Upper lobe of right lung (tissue), 1 donor: ENCODE data around the gene ATP5F1D. TPM values are rescaled to one million over a fixed set of nuclear protein-coding genes. Genes with fewer than 3 reads are reported as not detected.

Experiments used
- ATAC-seq: fragments of 200-7000 bp; cut with Tn5 transposase; one replicate; pipeline ENCODE4 v1.9.1; 2020; ENCODE audit warnings: mild to moderate bottlenecking, moderate library complexity
- DNase-seq: peaks from one replicate; pipeline ENCODE4 v3.0.0-alpha.2; 2020
- H3K27ac ChIP-seq: fragments of 200-600 bp; one replicate; pipeline ENCODE4 v1.8.0; 2022
- H3K27me3 ChIP-seq: fragments of 200-600 bp; one replicate; pipeline ENCODE4 v1.8.0; 2022; ENCODE audit warnings: mild to moderate bottlenecking
- H3K36me3 ChIP-seq: fragments of 200-600 bp; one replicate; pipeline ENCODE4 v1.8.0; 2022
- H3K4me1 ChIP-seq: fragments of 200-600 bp; one replicate; pipeline ENCODE4 v1.8.0; 2022
- H3K4me3 ChIP-seq: fragments of 200-600 bp; one replicate; pipeline ENCODE4 v1.8.0; 2022; ENCODE audit warnings: mild to moderate bottlenecking
- H3K9me3 ChIP-seq: fragments of 200-600 bp; one replicate; pipeline ENCODE4 v1.8.0; 2022
- CTCF ChIP-seq: fragments of 200-600 bp; IDR thresholded peaks from one replicate; pipeline ENCODE4 v1.8.0; 2022; ENCODE audit warnings: antibody characterized with exemption
- intact Hi-C: fragments of 100-400 bp; cut with DNase I; formaldehyde crosslinking; loops from one replicate; pipeline ENCODE4 v1.11.0; 2022
- total RNA-seq: library from RNA; stranded (reverse); fragmentation: NEBNext Ultra II Directional; extraction: Animal tissue kit (Norgen Biotek cat#: 25700); gene quantifications from one replicate; pipeline ENCODE4 v1.2.1, GENCODE V29; 2021
- donor health status: DM: no; HTN: yes; CAD: no; lungs with severe emphysema.

The ATP5F1D gene
- total RNA-seq, 1 donor from 2014 or later = 126 TPM

GRCh38 chr19:1227304-1228054 lies 14.1 kb upstream of the ATP5F1D start:
- H3K27ac ChIP-seq = no peak overlapping the region
- ATAC-seq (no peak), DNase-seq (no peak)
- intact Hi-C loops = no loop called here
- no peaks in the 10 kb centered on the region for H3K27me3 ChIP-seq
- no peaks in the 10 kb centered on the region for H3K9me3 ChIP-seq
- peaks cover 46% of the 10 kb centered on the region for H3K36me3 ChIP-seq
- H3K4me1 ChIP-seq = peaks cover 7% of the 10 kb centered on the region
- H3K4me3 ChIP-seq = no peak overlapping the region
- no peak for TF ChIP-seq CTCF

GRCh38 chr19:1228161-1228957 lies 13.2 kb upstream of the ATP5F1D start:
- Histone ChIP-seq H3K27me3 (no peaks in the 10 kb centered on the region), H3K36me3 (peaks cover 38% of the 10 kb centered on the region), H3K27ac (no peak overlapping the region), H3K9me3 (no peaks in the 10 kb centered on the region), H3K4me1 (peaks cover 16% of the 10 kb centered on the region), H3K4me3 (no peak overlapping the region)
- intact Hi-C loops = no loop called here
- ATAC-seq (no peak), DNase-seq (no peak)
- TF ChIP-seq CTCF = no peak

- Histone ChIP-seq H3K9me3 (no peaks in the 10 kb centered on the region), H3K4me3 (no peak overlapping the region), H3K36me3 (peaks cover 29% of the 10 kb centered on the region), H3K27me3 (no peaks in the 10 kb centered on the region), H3K27ac (no peak overlapping the region), H3K4me1 (peaks cover 23% of the 10 kb centered on the region)
- ATAC-seq (no peak), DNase-seq (no peak)
- TF ChIP-seq CTCF = no peak
- intact Hi-C loops = no loop called here
These were observed 12.3 kb upstream of the ATP5F1D start for GRCh38 chr19:1229056-1229923.

- Histone ChIP-seq H3K27ac (no peak overlapping the region), H3K4me3 (no peak overlapping the region), H3K36me3 (peaks cover 26% of the 10 kb centered on the region), H3K27me3 (no peaks in the 10 kb centered on the region), H3K9me3 (no peaks in the 10 kb centered on the region), H3K4me1 (peaks cover 23% of the 10 kb centered on the region)
- TF ChIP-seq CTCF = no peak
- DNase-seq = no peak
- intact Hi-C loops = no loop called here
- ATAC-seq = no peak
These were observed 11.4 kb upstream of the ATP5F1D start for GRCh38 chr19:1229924-1230782.
